HG03565 (cell line): ENCODE measurements around the gene OR52E4.

Source experiments
- ATAC-seq: cut with Tn5 transposase; IDR thresholded peaks from one replicate; pipeline ENCODE4 v1.9.1; 2021; ENCODE audit warnings: mild to moderate bottlenecking, moderate library complexity; ENCODE audit not compliant: unreplicated experiment

Gene OR52E4

DNA sequence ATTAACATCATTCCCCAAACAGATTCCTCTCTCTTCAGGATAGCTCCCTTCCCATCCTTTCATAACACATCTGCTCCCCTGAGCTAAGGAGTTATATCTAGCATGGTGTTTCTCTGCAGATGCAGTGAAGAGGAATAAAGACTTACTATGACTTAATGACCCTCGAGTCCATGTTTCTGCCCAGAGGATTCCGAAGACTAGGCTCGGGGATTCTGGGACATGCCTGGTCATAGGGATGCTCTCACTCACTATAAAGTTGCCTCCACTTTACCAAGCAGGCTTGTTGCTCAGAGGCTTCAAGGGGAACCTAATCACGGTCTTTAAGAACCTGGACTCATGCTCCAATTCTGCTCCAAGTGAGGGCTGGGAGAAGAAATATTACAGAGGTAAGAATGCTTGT, at the start of gene OR52E4:
TSS of gene OR52E4 (plus strand) at position 301 of the 400 bp plus-strand sequence. CDS start 3,664 bp downstream, outside the sequence.
- ATAC-seq, result no peak

DNA sequence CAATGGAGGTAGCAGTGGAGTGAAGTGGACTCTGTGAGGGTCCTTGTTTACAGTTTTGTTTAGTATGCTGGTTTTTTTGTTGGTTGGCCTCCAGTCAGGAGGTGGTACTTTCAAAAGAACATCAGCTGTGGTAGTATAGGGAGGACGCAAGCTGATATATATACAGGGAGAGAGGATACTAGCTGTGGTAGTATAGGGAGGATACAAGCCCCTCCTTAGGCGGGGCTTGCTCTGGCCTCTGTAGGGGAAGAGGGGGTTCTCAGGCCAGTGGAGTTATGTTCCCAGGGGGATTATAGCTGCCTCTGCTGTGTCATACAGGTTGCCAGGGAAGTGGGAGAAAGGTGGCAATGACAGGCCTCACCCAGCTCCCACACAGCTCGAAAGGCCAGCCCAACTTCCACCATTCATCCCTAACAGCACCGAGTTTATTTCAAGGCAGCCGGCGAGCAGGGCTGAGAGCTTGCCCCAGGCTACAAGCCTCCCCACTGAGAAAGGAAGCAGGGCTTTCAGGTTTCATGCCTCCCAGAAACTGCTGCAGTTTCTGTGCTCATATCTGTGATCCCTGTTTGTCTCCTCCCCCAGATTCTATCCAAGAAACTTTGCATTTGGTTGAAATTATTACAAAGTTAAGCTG, 49.1 kb upstream of the OR52E4 start:
- ATAC-seq, result no peak

DNA sequence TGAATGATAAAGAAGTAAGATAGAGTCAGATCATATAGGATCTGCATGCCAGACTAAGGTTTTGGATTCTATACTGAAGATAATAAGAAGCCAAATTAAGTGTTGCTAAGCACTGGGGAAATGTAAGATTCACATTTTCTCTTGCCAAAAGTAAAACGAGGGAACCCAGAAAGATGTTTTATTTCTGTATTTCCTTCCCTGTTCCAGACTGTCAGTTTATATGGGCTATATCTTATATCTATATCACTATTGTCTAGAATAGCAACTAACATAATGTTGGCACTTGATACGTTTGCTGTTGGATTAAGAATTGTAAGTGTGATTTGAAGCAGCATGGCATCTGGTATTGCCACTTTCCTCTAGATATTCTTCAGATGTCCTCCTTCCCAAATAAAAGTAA, 47.0 kb upstream of the OR52E4 start:
- ATAC-seq, result no peak

DNA sequence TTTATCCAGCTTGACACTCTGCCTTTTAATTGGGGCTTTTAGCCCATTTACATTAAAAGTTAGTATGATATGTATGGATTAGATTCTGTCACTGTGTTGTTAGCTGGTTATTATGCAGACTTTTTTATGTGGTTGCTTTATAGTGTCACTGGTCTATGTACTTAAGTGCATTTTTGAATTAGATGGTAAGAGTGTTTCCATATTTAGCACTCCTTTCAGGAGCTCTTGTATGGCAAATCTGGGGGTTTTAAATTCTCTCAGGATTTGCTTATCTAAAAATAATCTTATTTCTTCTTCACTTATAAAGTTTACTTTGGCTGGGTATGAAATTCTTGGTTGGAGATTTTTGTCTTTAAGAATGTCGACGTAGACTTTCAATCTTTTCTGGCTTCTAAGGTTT, 42.7 kb upstream of the OR52E4 start:
- no peak for ATAC-seq

DNA sequence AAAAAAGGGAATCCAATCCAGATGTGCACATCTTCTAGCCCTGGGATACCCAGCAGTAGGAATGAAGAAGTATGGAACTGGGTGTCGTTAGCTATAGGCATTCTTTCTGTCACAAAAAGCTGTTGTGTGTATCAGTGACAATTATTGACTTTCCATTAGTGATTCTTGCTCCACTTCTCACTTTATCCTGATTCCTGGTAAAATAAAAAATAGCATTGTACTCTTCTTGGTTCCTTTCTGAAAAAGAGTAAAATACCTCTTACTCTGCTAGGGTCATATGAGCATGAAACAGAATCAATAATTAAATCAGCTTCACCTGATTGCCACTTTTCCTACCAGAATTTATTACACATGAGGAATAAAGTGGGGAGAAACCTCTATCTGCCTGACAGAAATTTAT, 38.6 kb upstream of the OR52E4 start, which contains the start of gene OR52E6:
TSS of gene OR52E6 (minus strand) at position 101 of the 400 bp plus-strand sequence. CDS start at position 101, 0 bp downstream.
- ATAC-seq, result no peak

DNA sequence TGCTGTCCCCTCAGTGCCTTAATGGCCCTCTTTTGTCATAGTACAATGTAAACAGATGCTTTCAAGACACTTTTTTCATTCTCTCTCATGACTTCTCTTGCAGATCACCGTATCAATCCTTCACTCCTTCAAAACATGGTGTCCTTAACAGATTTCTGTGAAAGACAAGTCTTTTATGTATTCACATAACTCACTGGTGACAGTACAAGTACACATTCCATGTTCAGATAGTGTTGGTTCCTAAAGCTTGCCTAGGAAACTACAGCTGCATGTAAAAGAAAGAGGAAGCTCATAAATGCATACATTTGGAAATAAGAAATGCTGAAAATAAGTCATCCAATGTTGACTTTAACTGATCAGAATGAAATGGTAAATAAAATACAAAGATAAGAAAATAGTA, 33.7 kb upstream of the OR52E4 start:
- ATAC-seq, result no peak

DNA sequence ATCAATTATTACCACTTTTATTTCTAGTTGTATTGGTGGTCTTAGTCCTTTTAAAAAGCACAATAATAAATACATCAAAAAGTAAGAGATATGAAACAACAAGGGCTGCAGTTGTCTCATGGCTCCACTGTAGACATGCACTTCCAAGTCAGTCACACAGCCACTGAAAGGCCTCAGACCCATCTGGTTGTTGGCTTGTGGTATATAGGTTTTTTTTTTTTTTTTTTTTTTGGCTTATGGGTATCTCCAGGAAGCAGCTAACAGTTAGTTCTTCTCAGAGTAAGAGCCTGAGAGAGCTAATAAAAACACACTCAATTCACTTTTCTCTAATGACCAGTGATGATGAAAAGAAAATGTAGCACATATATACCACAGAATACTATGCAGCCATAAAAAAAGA, 32.7 kb upstream of the OR52E4 start:
- ATAC-seq, result no peak

DNA sequence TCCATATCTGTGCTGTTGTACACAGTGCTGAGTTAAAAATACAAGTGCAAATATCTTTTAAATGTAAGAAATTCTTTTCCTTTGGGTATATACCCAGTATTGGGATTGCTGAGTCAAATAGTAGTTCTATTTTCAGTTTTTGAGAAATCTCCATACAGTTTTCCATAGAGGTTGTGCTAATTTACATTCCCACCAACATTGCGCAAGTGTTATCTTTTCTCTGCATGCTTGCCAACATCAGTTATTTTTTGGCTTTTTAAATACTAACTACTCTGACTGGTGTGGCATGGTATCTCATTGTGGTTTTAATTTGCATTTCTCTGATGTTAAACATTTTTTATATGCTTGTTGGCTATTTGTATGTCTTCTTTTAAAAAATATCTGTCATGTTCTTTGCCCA, 29.4 kb upstream of the OR52E4 start:
- no peak for ATAC-seq

DNA sequence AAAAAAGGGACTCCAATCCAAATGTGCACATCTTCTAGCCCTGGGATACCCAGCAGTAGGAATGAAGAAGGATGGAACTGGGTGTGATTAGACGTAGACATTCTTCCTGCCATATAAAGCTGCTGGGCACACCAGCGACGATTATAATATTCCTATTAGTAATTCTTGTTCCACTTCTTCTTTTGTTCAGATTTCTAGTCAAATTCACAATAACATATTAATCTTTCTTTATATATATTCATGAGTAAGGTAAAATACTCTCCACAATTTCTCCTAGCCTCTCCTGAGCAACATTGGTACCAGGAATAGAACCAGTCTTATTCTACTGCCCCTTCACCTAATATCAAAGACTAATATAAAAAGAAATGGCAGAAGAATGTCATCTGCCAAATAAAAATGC, 22.8 kb upstream of the OR52E4 start, which contains the start of gene OR52E8:
TSS of gene OR52E8 (minus strand) at position 101 of the 400 bp plus-strand sequence. CDS start at position 101, 0 bp downstream.
- ATAC-seq, result no peak

DNA sequence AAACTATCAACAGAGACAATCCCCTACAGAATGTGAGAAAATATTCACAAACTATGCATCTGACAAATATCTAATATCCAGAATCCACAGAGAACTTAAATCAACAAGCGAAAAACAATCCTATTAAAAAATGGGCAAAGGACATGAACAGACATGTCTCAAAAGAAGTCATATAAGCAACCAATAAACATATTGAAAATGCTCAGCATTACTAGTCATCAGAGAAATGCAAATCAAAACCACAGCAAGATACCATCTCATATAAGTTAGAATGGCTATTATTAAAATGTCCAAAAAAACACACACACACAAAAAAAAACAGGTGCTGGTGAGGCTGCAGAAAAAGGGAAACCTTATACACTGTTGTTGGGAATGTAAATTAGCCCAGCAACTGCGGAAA, 14.6 kb upstream of the OR52E4 start:
- ATAC-seq, result no peak

DNA sequence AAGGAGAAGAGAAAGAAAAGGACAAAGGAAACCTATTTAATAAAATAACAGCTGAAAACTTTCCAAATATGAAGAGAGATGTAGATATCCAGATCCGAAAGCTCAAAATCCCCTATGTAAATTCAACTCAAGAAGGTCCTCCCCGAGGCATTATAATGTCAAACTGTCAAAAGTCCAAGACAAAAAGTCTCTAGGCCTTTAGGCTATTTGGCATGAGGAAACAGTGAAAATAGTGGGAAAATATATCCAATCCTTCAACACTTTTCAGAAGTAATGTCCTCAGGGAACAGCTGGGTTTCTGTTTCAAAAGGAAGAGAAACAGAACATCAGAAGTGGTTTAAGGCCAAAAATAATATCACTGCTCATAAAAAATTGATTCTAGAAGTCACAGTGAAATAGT, 1.9 kb upstream of the OR52E4 start:
- no peak for ATAC-seq

DNA sequence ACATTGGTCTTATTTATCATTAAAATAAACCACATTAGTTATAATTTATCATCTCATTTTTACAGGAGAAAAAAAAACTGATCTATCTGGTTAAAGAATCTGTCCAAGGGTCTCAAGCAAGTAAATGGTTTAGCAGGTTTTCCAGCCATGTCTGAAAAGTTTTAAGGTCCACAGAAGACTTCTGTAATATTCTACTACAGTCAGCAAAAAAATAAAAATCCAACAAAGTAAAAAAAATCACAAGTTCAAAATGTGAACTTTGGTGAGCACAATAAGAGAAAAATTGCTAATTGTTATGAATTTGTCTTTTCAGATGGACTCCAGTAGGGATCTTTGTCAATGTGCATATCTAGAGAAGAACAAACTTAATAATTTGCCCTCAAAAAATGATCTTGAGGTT, 1.3 kb downstream of the OR52E4 start:
- ATAC-seq, result no peak

DNA sequence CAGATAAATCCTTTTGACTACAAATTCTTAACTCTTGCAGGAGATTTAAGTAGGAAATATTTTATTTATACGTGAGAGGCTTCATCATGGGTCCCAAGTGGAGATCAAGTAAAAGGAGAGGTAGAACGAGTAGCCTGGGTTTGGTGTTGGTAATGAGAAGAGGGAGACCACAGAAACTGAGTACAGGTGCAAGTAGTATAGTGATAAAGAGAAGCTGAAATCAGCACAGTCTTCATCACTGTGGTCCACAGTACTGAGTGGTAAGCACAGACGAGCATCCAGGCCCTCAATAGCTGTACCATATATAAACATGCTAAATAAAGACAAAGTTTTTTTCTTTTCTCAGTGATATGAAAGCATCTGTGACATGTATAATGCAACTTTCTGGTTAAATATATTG, 6.7 kb downstream of the OR52E4 start:
- no peak for ATAC-seq

DNA sequence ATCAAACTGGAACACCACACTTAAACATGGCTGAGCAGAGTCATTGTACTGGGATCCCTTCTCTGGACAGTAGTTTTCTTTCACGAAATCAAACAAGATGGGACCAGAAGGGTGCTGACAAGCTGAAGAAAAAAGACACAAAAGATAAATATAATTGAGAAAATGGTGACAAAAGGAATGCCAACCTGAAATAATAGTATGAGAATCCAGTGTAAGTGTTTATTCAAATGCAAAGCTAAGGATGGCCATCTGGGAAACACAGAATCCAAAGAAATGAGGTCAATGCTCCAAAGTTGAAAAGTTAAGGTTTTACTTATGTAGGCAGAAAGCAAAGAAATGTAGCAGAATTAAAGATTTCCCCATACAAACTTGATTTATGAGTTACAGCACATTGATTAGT, 7.2 kb downstream of the OR52E4 start:
- ATAC-seq, result no peak

DNA sequence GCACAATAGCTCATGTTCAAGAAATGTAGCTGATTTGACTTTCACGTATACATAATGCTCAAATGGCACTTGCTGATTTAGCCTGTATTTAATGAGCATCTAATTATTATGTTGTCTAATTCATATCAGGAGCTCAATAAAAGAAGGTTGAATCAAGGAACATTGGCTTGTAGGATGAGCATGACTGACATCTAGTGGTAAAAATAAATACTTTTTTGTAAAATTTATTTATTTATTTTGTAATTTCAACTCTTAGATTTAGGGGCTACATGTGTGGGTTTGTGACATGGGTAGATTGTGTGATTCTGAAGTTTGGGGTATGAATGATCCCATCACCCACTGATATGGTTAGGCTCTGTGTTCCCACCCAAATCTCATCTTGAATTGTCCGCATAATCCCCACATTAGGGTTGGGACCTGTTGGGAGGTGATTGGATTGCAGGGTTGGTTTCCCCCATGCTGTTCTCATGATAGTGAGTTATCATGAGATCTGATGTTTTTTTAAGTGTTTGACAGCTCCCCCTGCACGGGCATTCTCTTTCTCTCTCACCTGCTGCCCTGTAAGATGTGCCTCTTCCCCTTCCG, 10.9 kb downstream of the OR52E4 start:
- ATAC-seq, result no peak

DNA sequence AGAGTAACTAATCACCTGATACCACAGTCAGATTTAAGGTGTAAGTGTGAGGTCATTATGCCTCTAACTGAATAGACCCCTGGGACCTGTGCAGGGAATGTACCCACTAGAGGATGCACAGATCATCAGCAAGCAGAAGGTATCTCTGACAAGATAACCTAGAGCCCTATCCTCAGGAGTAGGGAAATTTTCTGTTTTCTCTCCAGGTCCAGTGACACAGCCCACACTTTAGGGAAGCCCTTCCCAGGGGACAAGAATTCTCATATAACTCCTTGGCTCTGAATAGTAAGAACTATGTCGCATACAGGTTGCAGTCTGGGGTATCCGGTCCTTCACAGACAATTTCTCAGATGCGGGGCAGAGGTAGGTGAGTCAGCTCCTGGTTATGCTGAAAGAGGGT, 12.5 kb downstream of the OR52E4 start, which contains the start of gene OR52E5:
TSS of gene OR52E5 (plus strand) at position 301 of the 400 bp plus-strand sequence. CDS start 7,569 bp downstream, outside the sequence.
- ATAC-seq, result no peak

DNA sequence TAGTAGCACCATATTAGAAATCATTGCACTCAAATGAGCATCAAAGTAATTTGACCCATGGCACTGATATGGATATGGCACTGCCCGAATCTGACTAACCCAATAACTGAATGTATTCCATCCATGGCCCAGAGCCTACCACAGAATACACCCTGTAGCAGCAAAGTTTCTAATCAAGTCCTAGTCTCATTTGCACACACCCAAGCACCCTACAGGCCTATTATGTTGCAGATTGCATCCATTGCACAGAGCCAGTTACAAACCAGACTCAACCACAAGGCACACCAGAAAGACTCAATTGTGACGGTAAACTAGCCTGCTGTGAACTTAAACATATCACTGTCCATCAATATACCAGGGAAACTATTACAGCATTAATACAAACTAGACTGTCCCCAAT, 19.1 kb downstream of the OR52E4 start:
- no peak for ATAC-seq

DNA sequence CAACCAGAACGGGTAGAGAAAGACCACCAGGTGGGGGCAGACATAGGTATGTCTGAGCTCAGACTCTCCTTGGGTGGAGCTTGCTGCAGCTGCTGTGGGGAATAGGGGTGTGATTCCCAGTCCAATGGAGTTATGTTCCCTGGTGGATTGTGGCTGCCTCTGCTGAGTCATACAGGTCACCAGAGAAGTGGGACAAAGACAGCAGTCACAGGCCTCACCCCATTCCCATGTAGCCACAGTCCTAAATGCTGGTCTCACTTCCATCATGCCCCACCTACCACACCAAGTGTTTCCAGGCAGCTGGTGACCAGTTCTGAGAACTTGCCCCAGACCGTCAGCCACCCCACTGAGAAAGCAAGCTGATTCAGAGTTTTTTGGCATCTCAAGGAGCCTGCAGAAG, 30.1 kb downstream of the OR52E4 start:
- ATAC-seq, result no peak

DNA sequence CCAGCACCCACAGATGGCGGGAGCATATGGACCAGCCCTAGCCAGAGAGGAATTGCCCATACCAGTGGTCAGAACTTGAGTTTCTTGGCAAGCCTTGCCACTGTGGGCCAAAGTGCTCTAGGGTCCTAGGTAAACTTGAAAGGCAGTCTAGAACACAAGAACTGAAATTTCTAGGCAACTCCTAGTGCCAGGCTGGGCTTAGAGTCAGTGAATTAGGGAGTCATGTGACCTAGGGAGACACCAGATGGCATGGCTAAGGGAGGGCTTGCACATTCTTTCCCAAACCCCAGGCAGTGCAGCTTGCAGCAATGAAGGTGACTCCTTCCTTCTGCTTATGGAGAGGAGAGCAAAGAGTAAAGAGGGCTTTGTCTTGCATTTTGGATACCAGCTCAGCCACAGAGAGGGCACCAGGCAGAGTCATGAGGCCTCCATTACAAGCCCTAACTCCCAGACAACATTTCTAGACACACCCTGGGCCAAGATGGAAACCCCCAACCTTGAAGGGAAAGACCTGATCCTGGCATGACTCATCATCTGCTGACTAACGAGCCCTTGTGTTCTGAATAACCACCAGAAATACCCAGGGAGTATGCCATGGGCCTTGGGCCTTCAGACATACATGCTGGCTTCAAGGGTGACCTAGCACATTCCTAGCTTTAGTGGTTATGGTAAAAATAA, 42.5 kb downstream of the OR52E4 start:
- ATAC-seq, result peak; percentile 84

DNA sequence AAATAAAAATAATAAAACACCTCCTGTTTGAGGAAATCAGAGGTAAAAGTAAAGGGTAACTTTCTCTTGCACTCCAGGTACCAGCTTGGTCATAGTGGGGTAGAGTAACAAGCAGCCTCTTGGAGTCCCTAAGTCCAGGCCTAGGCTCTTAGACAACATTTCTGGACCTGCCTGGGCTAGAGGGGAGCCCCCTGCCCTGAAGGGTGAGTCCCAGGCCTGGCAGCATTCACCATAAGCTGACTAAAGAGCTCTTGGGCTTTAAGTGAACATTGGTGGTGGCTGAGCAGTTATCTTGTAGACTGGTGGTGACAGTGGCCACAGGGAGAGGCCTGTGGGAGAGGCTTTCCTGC, 43.0 kb downstream of the OR52E4 start:
- peak; percentile 25 for ATAC-seq

DNA sequence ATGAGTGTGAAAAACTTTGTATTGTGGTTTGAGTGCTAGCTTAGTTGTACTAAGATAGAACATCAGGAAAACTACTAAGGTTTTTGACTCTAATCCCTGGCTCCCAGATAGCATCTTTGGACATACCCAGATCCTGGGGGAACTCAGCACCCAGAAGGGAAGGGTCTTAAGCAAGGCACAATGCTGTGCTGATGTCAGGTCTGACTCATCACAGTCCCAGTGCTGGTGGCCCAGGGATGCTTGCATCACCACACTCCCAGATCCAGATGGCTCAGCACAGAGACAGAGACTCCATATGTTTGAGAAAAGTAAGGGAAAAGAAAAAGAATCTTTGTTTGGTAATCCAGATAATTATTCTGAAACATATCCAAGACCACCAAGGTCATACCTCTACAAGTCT, 43.4 kb downstream of the OR52E4 start:
- ATAC-seq, result peak; percentile 14

DNA sequence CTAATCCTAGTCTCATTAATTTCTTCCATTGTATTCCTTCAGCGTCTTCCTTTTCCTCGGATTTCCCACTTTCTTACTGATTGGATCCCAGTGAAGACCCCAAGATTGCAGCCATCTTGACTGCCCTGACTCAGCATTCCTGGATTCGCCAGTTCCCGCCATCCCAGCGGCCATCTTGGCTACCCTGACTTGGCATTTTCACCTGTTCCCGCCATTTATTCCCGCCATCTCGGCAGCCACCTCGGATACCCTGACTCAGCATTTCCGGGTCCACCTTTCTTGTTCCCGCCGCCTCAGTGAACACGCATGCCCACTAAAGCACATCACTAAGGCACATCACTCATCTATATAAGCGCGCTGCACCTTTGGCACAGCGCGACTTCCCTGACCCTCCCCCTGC, 47.8 kb downstream of the OR52E4 start:
- ATAC-seq, result no peak
